ENCODE measurements around the gene TLE2. TPM values are rescaled to one million over a fixed set of nuclear protein-coding genes. Genes with fewer than 3 reads are reported as not detected.
A peak's percentile ranks its signal among the peaks of the same experiment; 100 is the strongest.

The TLE2 gene
- total RNA-seq, 4 donors from 2014 or later, result 31.4 to 70.0 (median 47.5) TPM

- DNase-seq, result peak; percentile 59
- TF ChIP-seq POLR2A (IDR thresholded peaks at IDR 0.05), result no peak
- no peak for TF ChIP-seq CTCF (IDR thresholded peaks at IDR 0.05)
- TF ChIP-seq POLR2AphosphoS5 (IDR thresholded peaks at IDR 0.05), result no peak
- TF ChIP-seq EP300 (IDR thresholded peaks at IDR 0.05; ENCODE audit: low read depth), result no peak
- 53% methylated on average over 9 of the region's 9 CpGs; no CpG with 5 or more reads in 1 of the 2 donors for WGBS, 2 donors (ENCODE audit: low coverage in 1 of 2)
- H3K27me3 ChIP-seq, result peaks cover 4% of the 10 kb centered on the region
- H3K27ac ChIP-seq, result peak overlapping the region; percentile 58 to 76 (median 74)
- H3K4me1 ChIP-seq, result peaks cover 3 to 25% (median 17%) of the 10 kb centered on the region in 4 donors
- in situ Hi-C loops (cut with MboI; ENCODE audit: low pct_ligation_motif_present in 1 of 4, low pct_unique_long_range_greater_than_20kb in 1 of 4, low sequenced_read_pairs in 3 of 4) (no loop called here), intact Hi-C loops (cut with DNase I; ENCODE audit: low total_unique reads) (no loop called here)
- H3K36me3 ChIP-seq, result no peaks in the 10 kb centered on the region
- H3K4me3 ChIP-seq, result peak overlapping the region in 1 of 4 donors; percentile 71
- H3K9me3 ChIP-seq, result no peaks in the 10 kb centered on the region
These were observed 1.1 kb downstream of the TLE2 start for GRCh38 chr19:3027981-3028304.

- Histone ChIP-seq H3K27me3 (peaks cover 4% of the 10 kb centered on the region), H3K27ac (no peak overlapping the region), H3K4me1 (peaks cover 3 to 25% (median 17%) of the 10 kb centered on the region in 4 donors), H3K36me3 (no peaks in the 10 kb centered on the region), H3K4me3 (no peak overlapping the region), H3K9me3 (no peaks in the 10 kb centered on the region)
- intact Hi-C loops (cut with DNase I; ENCODE audit: low total_unique reads), result no loop called here
- TF ChIP-seq POLR2A (IDR thresholded peaks at IDR 0.05), result no peak
- TF ChIP-seq CTCF (IDR thresholded peaks at IDR 0.05), result no peak
- TF ChIP-seq EP300 (IDR thresholded peaks at IDR 0.05; ENCODE audit: low read depth), result no peak
- no peak for TF ChIP-seq POLR2AphosphoS5 (IDR thresholded peaks at IDR 0.05)
- WGBS, 2 donors (ENCODE audit: low coverage in 1 of 2), result 83% methylated on average over 2 of the region's 2 CpGs; no CpG with 5 or more reads in 1 of the 2 donors
- no peak for DNase-seq
- in situ Hi-C loops (cut with MboI; ENCODE audit: low pct_ligation_motif_present in 1 of 4, low pct_unique_long_range_greater_than_20kb in 1 of 4, low sequenced_read_pairs in 3 of 4), result no loop called here
These were observed 1.8 kb downstream of the TLE2 start for GRCh38 chr19:3027292-3027691.

GRCh38 chr19:3026768-3027167 is 2.3 kb downstream of the TLE2 start:
- intact Hi-C loops (cut with DNase I; ENCODE audit: low total_unique reads), result no loop called here
- H3K27me3 ChIP-seq, result peaks cover 4% of the 10 kb centered on the region
- no peak overlapping the region for H3K4me3 ChIP-seq
- DNase-seq, result no peak
- peaks cover 3 to 25% (median 17%) of the 10 kb centered on the region in 4 donors for H3K4me1 ChIP-seq
- in situ Hi-C loops (cut with MboI; ENCODE audit: low pct_ligation_motif_present in 1 of 4, low pct_unique_long_range_greater_than_20kb in 1 of 4, low sequenced_read_pairs in 3 of 4), result no loop called here
- TF ChIP-seq CTCF (IDR thresholded peaks at IDR 0.05), result no peak
- no peak for TF ChIP-seq EP300 (IDR thresholded peaks at IDR 0.05; ENCODE audit: low read depth)
- no peak for TF ChIP-seq POLR2AphosphoS5 (IDR thresholded peaks at IDR 0.05)
- TF ChIP-seq POLR2A (IDR thresholded peaks at IDR 0.05), result no peak
- H3K36me3 ChIP-seq, result no peaks in the 10 kb centered on the region
- H3K9me3 ChIP-seq, result no peaks in the 10 kb centered on the region
- no peak overlapping the region for H3K27ac ChIP-seq
- 73 to 100% methylated on average over 1 of the region's 1 CpG for WGBS, 2 donors (ENCODE audit: low coverage in 1 of 2)

- Histone ChIP-seq H3K4me3 (peak overlapping the region in 2 of 4 donors; percentile 4 to 5), H3K27ac (peak overlapping the region; percentile 47 to 67 (median 62)), H3K36me3 (no peaks in the 10 kb centered on the region), H3K4me1 (peaks cover 3 to 25% (median 17%) of the 10 kb centered on the region in 4 donors), H3K9me3 (no peaks in the 10 kb centered on the region), H3K27me3 (peaks cover 4% of the 10 kb centered on the region)
- in situ Hi-C loops (cut with MboI; ENCODE audit: low pct_ligation_motif_present in 1 of 4, low pct_unique_long_range_greater_than_20kb in 1 of 4, low sequenced_read_pairs in 3 of 4), result no loop called here
- DNase-seq, result peak; percentile 67
- intact Hi-C loops (cut with DNase I; ENCODE audit: low total_unique reads), result no loop called here
- WGBS, 2 donors (ENCODE audit: low coverage in 1 of 2), result 38% methylated on average over 9 of the region's 9 CpGs; no CpG with 5 or more reads in 1 of the 2 donors
- TF ChIP-seq CTCF (IDR thresholded peaks at IDR 0.05) (no peak), EP300 (IDR thresholded peaks at IDR 0.05; ENCODE audit: low read depth) (no peak), POLR2AphosphoS5 (IDR thresholded peaks at IDR 0.05) (no peak), POLR2A (IDR thresholded peaks at IDR 0.05) (no peak)
These were observed 3.6 kb downstream of the TLE2 start for GRCh38 chr19:3025549-3025886.

Data from transverse colon (tissue), 4 donors.